CD4-positive, alpha-beta T cell treated with Interleukin-17A for 4 hours (primary cell): ENCODE measurements around the gene TSPAN13.
"Not testable (repeated sequence)": the region's sequence is repeated elsewhere in the genome, so short reads cannot be mapped to it uniquely, and the experiment has no call there.

Source experiments
- DNase-seq: peaks from one replicate; pipeline ENCODE4 v3.0.0-alpha.2; 2020; ENCODE audit warnings: mixed read lengths

The TSPAN13 gene

GRCh38 chr7:16741676-16742075 lies 11.9 kb upstream of the TSPAN13 start:
- DNase-seq = no peak

- DNase-seq = no peak
Observed at GRCh38 chr7:16742547-16742946, 11.0 kb upstream of the TSPAN13 start.

- DNase-seq = no peak
Observed at GRCh38 chr7:16743236-16743635, 10.3 kb upstream of the TSPAN13 start.

GRCh38 chr7:16744518-16745250 lies 8.9 kb upstream of the TSPAN13 start:
- no peak for DNase-seq

- no peak for DNase-seq
Observed at GRCh38 chr7:16745645-16746044, 7.9 kb upstream of the TSPAN13 start.

GRCh38 chr7:16747102-16747501 lies 6.5 kb upstream of the TSPAN13 start:
- no peak for DNase-seq

- no peak for DNase-seq
Observed at GRCh38 chr7:16753932-16754855, 639 bp downstream of the TSPAN13 start.

- no peak for DNase-seq
Observed at GRCh38 chr7:16754856-16755317, 1.3 kb downstream of the TSPAN13 start.

- no peak for DNase-seq
Observed at GRCh38 chr7:16755397-16755796, 1.8 kb downstream of the TSPAN13 start.

- DNase-seq = no peak
Observed at GRCh38 chr7:16758036-16758435, 4.5 kb downstream of the TSPAN13 start.

- DNase-seq = no peak
Observed at GRCh38 chr7:16758631-16759611, 5.4 kb downstream of the TSPAN13 start.

- no peak for DNase-seq
Observed at GRCh38 chr7:16759840-16760239, 6.3 kb downstream of the TSPAN13 start.

GRCh38 chr7:16762177-16762576 lies 8.6 kb downstream of the TSPAN13 start:
- no peak for DNase-seq

- DNase-seq = no peak
Observed at GRCh38 chr7:16764942-16765341, 11.4 kb downstream of the TSPAN13 start.

- no peak for DNase-seq
Observed at GRCh38 chr7:16765436-16765859, 11.9 kb downstream of the TSPAN13 start.

GRCh38 chr7:16769994-16770393 lies 16.4 kb downstream of the TSPAN13 start:
- not testable (repeated sequence) for DNase-seq

- no peak for DNase-seq
Observed at GRCh38 chr7:16770657-16771329, 17.2 kb downstream of the TSPAN13 start.

- no peak for DNase-seq
Observed at GRCh38 chr7:16773326-16773725, 19.8 kb downstream of the TSPAN13 start.

- DNase-seq = no peak
Observed at GRCh38 chr7:16773884-16774283, 20.3 kb downstream of the TSPAN13 start.

- no peak for DNase-seq
Observed at GRCh38 chr7:16774294-16774693, 20.7 kb downstream of the TSPAN13 start.

GRCh38 chr7:16774986-16775385 lies 21.4 kb downstream of the TSPAN13 start:
- no peak for DNase-seq

GRCh38 chr7:16776053-16776452 lies 22.5 kb downstream of the TSPAN13 start:
- no peak for DNase-seq
